ENCODE results near the gene NPHP4.
"Not testable (repeated sequence)": the region's sequence is repeated elsewhere in the genome, so short reads cannot be mapped to it uniquely, and the experiment has no call there.

NPHP4 gene

GRCh38 chr1:5857011-5857410 lies 135.2 kb downstream of the NPHP4 start:
- DNase-seq (ENCODE audit: low read depth, low spot score) = no peak

- DNase-seq (ENCODE audit: low read depth, low spot score) = no peak
Measured at GRCh38 chr1:5856246-5856815, 135.9 kb downstream of the NPHP4 start.

GRCh38 chr1:5855196-5855897 lies 136.9 kb downstream of the NPHP4 start:
- no peak for DNase-seq (ENCODE audit: low read depth, low spot score)

DNA sequence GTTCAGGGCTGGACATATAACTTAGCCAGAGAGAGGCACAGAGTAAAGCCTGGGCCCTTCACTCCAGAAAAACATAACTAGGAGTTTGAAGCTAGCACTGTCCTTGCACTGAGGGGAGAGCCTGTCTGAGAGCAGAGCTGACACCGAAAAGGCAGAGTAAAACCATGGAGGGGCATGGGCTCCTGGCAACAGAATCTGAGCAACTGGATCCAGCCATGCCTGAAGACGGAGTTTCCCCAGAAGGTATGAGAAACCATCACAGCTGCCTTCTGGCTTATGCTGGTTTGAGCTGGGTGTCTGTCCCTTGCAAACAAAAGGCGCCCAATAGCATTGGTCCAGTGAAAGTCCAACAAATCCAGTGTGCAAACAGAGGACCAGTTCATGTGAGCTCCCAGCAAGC lies 137.5 kb downstream of the NPHP4 start:
- no peak for DNase-seq (ENCODE audit: low read depth, low spot score)

DNA sequence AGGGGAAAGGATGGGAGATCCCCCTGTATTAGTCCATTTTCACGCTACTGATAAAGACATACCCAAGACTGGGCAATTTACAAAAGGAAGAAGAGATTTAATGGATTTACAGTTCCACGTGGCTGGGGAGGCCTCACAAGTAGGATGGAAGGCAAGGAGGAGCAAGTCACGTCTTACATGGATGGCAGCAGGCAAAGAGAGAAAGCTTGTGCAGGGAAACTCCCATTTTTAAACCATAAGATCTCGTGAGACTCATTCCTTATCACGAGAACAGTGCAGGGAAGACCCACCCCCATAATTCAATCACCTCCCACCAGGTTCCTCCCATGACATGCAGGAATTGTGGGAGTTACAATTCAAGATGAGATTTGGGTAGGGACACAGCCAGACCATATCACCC lies 138.4 kb downstream of the NPHP4 start:
- not testable (repeated sequence) for DNase-seq (ENCODE audit: low read depth, low spot score)

GRCh38 chr1:5850503-5850902 lies 141.7 kb downstream of the NPHP4 start:
- no peak for DNase-seq (ENCODE audit: low read depth, low spot score)

- DNase-seq (ENCODE audit: low read depth, low spot score) = no peak
Measured at GRCh38 chr1:5849550-5849949, 142.7 kb downstream of the NPHP4 start.

DNA sequence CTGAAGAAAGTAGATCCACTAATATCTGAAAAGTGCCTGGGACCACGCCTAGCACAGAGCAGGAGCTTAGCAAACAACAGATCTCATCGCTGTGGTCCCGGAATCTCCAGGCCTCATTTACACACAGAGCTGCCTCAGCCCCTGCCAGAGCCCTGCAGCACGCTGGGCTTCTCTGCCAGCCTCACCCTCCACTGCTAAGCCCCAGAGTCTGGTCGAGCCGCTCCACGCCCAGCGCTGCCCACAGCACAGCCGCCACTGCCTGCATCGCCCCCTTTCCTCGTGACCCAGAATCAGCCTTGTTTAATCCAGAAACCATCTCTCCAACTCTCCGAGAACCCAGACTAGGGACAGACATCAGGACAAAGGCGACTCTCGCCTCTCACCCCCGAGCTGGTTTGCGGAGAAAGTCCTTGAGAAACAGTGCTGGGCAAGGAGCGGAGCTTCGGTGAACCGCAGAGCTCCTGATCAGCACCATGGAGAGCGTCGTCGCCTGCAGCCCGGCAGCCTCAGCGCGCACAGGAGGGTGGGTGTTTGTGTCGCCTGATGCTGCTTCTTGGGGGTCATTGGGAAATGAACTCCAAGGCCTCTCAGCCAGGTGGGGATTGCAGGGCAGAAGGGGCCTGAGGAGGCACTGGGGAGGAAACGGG lies 145.1 kb downstream of the NPHP4 start:
- DNase-seq (ENCODE audit: low read depth, low spot score) = no peak

DNA sequence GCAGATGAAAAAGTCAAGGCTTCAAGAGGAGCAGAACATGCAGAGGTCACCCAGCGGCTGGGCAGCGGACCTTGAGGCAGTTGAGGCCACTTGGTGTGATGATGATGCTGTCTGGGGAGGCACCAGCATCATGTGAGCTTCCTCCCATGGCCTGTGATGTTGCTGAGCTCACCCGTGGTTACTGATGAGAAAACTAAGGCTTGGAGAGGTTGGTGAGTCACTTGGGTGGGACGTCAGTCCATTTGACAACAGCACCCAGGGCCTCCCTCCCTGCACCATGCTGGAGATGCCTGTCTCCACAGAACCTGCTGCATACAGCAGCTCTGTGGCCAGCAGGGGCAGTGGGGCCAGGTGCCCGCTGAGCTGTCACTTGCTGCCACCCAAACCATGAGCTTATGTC lies 146.8 kb downstream of the NPHP4 start:
- no peak for DNase-seq (ENCODE audit: low read depth, low spot score)

GRCh38 chr1:5844442-5844841 lies 147.8 kb downstream of the NPHP4 start:
- DNase-seq (ENCODE audit: low read depth, low spot score) = no peak

- DNase-seq (ENCODE audit: low read depth, low spot score) = no peak
Measured at GRCh38 chr1:5843521-5844096, 148.6 kb downstream of the NPHP4 start.

- DNase-seq (ENCODE audit: low read depth, low spot score) = no peak
Measured at GRCh38 chr1:5842679-5843078, 149.5 kb downstream of the NPHP4 start.

DNA sequence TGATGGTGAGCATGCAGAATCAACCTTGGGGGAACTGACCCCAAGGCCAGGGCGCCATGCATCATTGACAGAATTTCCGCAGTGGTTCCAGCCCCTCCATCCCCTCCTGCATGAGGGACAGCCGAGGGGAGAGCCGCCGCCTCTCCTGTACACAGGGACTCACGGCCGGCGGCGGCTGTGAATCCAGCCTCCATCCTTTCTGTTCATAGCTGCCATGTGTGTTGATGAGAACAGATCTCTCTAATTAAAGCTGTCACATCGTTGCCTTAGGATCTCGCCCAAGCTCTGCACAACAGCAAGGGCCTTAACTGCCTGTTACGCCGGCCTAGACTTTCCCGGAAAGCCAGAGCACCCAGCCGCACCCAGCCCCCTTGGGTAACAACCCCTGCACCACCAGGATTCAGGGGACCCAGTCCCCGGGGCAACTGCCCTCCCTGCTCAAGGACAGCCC lies 151.6 kb downstream of the NPHP4 start:
- no peak for DNase-seq (ENCODE audit: low read depth, low spot score)

GRCh38 chr1:5839881-5840550 lies 152.2 kb downstream of the NPHP4 start:
- no peak for DNase-seq (ENCODE audit: low read depth, low spot score)

DNA sequence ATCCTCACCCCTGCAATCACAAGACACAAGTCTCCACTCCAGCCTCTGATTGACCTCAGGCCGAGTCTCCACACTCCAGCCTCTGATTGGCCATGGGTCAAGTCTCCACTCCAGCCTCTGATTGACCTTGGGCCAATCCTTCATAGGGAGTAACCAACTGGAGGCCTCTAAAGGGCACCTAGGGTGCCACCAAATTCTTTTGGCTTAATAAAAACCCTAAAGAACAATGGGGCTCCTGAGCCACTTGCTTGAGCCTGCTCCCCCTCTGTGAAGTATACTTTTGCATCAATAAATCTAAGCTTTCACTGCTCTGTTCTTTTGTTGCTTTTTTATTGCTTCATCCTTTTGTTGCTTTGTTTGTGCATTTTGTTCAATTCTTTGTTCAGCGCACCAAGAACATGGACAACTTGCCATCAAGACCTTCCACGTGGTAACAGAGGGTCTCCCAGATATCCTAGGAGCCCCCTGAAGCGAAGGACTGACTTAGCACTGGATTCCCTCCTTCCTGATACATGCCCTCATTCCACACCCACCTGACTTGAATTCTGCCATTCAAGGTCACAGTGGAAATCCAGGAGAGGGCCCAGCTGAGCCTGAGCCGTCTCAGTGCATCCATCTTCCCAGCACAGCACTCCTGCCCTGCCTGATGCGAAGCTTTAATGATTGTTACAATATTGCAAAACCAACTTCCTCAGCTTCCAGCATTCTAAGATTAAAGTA lies 152.9 kb downstream of the NPHP4 start:
- DNase-seq (ENCODE audit: low read depth, low spot score) = no peak

DNA sequence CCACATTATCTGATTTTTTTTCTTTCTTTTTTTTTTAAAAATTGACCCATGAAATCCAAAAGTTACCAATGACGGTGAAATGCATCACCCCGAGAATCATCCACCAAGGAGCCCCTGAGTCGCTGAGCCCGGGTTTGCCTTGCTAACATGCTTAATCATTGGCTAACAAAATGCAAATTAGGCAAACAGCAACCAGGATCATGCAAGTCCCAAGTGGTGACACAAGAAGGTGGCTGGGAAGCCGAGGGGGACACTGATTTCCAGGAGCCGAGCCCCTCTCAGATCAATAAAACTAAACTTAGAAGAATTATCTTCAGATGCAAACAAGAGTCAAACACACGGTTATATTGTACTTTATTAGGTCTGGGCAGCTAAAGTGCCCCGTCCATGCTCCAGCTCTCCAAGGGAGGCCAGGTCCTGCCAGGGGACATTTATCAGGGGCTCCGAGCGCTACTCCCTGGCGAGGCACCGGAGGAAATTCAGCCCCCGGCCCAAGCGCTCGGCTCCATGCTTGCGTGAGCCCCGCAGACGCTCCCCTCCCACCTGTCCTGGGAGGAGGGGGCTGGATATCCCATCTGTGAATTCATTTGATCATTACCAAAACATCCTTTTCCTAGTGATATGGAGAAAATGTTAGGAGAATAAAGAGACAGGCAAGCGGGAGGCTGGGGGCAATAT lies 154.1 kb downstream of the NPHP4 start:
- no peak for DNase-seq (ENCODE audit: low read depth, low spot score)

DNA sequence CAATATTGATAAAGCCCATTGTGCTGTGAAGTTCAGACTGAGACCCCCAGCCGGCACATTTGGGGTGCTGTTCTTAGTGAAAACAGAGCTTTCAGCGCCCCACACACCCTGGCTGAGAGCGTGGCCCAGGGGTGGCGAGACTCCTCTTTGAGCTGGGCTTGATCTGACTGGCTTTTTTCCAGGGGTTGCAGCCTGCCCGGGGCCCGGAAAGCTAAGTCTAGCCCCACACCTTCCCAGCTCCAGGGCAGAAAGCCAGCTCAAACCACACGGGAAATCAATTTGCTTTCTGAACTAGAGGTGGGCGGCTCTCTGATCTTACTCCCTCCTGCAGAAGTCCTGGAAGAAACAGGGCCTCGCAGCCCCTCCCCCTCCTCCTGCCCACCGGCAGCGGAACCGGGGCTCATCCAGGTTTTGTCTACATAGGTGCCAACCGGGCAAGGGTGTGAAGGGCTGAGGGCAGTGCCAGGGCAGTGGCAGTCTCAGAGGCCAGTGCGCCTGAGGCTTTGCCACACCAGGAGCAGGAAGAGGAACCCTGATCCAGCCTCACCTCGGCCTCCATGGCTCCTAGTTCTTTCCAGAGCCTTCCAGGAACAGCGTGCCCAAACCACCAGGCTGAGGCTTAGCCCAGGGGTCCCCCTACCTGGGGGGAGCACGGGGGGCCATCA lies 155.3 kb downstream of the NPHP4 start:
- no peak for DNase-seq (ENCODE audit: low read depth, low spot score)

DNA sequence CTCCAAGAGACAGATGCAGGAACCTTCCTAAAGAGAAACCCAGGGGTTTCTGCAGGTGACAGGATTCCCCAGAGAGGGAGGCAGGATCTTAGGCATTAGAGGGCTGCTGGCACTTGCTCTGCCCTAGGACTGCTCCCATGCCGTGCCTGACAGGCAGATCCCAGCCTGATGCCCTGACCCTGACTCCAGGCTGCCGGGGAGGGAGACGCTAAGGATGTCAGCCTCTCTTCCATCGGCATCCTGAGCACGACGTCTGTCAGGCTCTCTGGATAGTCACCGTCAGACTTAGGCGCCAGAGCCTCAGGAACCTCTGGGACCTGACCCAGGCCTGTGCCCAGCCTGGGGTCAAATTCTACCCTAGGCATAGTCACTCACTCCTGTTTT lies 157.1 kb downstream of the NPHP4 start:
- no peak for DNase-seq (ENCODE audit: low read depth, low spot score)

GRCh38 chr1:5834477-5835178 lies 157.6 kb downstream of the NPHP4 start:
- DNase-seq (ENCODE audit: low read depth, low spot score) = no peak

- no peak for DNase-seq (ENCODE audit: low read depth, low spot score)
Measured at GRCh38 chr1:5833911-5834310, 158.3 kb downstream of the NPHP4 start.

All from iPS DF 19.7 (cell line).